GM18870 (cell line): ENCODE results near the gene AGO3.

Experiments used
- ATAC-seq: cut with Tn5 transposase; IDR thresholded peaks from one replicate; pipeline ENCODE4 v1.9.1; 2021; ENCODE audit warnings: moderate library complexity; ENCODE audit not compliant: unreplicated experiment

Gene AGO3

GRCh38 chr1:36094621-36095061 lies 163.7 kb downstream of the AGO3 start:
- ATAC-seq = no peak

GRCh38 chr1:36095760-36096405 lies 165.0 kb downstream of the AGO3 start:
- no peak for ATAC-seq

GRCh38 chr1:36096500-36097432 lies 165.9 kb downstream of the AGO3 start:
- no peak for ATAC-seq

GRCh38 chr1:36097693-36098585 lies 167.0 kb downstream of the AGO3 start:
- no peak for ATAC-seq

GRCh38 chr1:36098650-36099365 lies 167.9 kb downstream of the AGO3 start:
- ATAC-seq = no peak

GRCh38 chr1:36099681-36100341 lies 168.9 kb downstream of the AGO3 start:
- ATAC-seq = no peak

- no peak for ATAC-seq
Measured at GRCh38 chr1:36100376-36100775, 169.5 kb downstream of the AGO3 start.

GRCh38 chr1:36101546-36101945 lies 170.6 kb downstream of the AGO3 start:
- ATAC-seq = no peak

- no peak for ATAC-seq
Measured at GRCh38 chr1:36106269-36106668, 175.4 kb downstream of the AGO3 start.

- ATAC-seq = no peak
Measured at GRCh38 chr1:36107394-36107793, 176.5 kb downstream of the AGO3 start.

- ATAC-seq = no peak
Measured at GRCh38 chr1:36108314-36108713, 177.4 kb downstream of the AGO3 start.

GRCh38 chr1:36109041-36109679 lies 178.3 kb downstream of the AGO3 start:
- ATAC-seq = no peak

GRCh38 chr1:36111151-36111550 lies 180.2 kb downstream of the AGO3 start:
- no peak for ATAC-seq

GRCh38 chr1:36112823-36113222 lies 181.9 kb downstream of the AGO3 start:
- no peak for ATAC-seq

- ATAC-seq = no peak
Measured at GRCh38 chr1:36114371-36114770, 183.5 kb downstream of the AGO3 start.

GRCh38 chr1:36115200-36115669 lies 184.3 kb downstream of the AGO3 start:
- no peak for ATAC-seq

- no peak for ATAC-seq
Measured at GRCh38 chr1:36115931-36116330, 185.0 kb downstream of the AGO3 start.

- no peak for ATAC-seq
Measured at GRCh38 chr1:36116901-36117300, 186.0 kb downstream of the AGO3 start.

- ATAC-seq = no peak
Measured at GRCh38 chr1:36118447-36119204, 187.7 kb downstream of the AGO3 start.
